Lower leg skin (tissue), 4 donors: ENCODE results near the gene SIMC1. TPM values are rescaled to one million over a fixed set of nuclear protein-coding genes. Genes with fewer than 3 reads are reported as not detected.

Experiments
- DNase-seq, 2 donors: peaks; one replicate each; pipeline ENCODE4 v3.0.0-alpha.2; 2019; ENCODE audit warnings: low spot score in 2 of 2
- H3K4me3 ChIP-seq: fragments of 200-600 bp; sonication (generic); 2 replicates; pipeline ENCODE4 v1.5.1; 2017; ENCODE audit warnings: mild to moderate bottlenecking, low read depth; ENCODE audit not compliant: poor library complexity, severe bottlenecking
- CTCF ChIP-seq, 3 donors: fragments of 450-650 bp; IDR thresholded peaks; one replicate each; pipeline ENCODE4 v1.5.1; 2016; ENCODE audit warnings: antibody characterized with exemption in 3 of 3, mild to moderate bottlenecking in 3 of 3, moderate library complexity in 2 of 3
- POLR2A ChIP-seq, 2 donors: fragments of 450-650 bp; IDR thresholded peaks; one replicate each; pipeline ENCODE4 v1.6.1; 2016 to 2017; ENCODE audit warnings: antibody characterized with exemption in 2 of 2, mild to moderate bottlenecking in 1 of 2, moderate library complexity in 1 of 2
- WGBS, 2 donors: methylation state at CpG; one replicate each; pipeline ENCODE4 v1.1.5; 2018; 5-methylcytosine and 5-hydroxymethylcytosine counted together
- intact Hi-C: fragments of 100-400 bp; cut with DNase I; formaldehyde crosslinking; loops from one replicate; pipeline ENCODE4 v1.15.0; 2023; ENCODE audit warnings: low total_unique reads
- microRNA counts, 2 donors: library from miRNA; unstranded; fragments of <30 nt; microRNA quantifications; one replicate each; lab custom pipeline; 2016
- microRNA-seq, 2 donors: library from miRNA; unstranded; fragments of <30 nt; microRNA quantifications; one replicate each; pipeline ENCODE4, GENCODE V29; 2016; ENCODE audit warnings: borderline replicate concordance in 2 of 2, borderline number of aligned reads in 1 of 2
- total RNA-seq, 4 donors: library from RNA; depleted of rRNA; stranded (reverse); fragments of >200 nt; gene quantifications; one replicate each; pipeline ENCODE4 v1.1.0, GENCODE V29; 2016

The SIMC1 gene
- total RNA-seq, 4 donors from 2014 or later = 7.5 to 14.9 (median 11.0) TPM

- no peak overlapping the region for H3K4me3 ChIP-seq
- WGBS, 2 donors = 84 to 91% methylated on average over 11 of the region's 11 CpGs
- intact Hi-C loops = no loop called here
- DNase-seq = no peak
- TF ChIP-seq POLR2A (IDR thresholded peaks at IDR 0.05) = no peak
- no peak for TF ChIP-seq CTCF (IDR thresholded peaks at IDR 0.05)
Measured at GRCh38 chr5:176394881-176395675, 156.9 kb downstream of the SIMC1 start.

MicroRNAs within 50 kb of the gene (microRNA counts, 767-probe panel; counts per million panel counts)
- microRNA hsa-miR-1271-5p (lab: Ali Mortazavi, UCI) = 0 to 358 counts per million in 2 donors

Small RNAs within 50 kb of the gene (microRNA-seq; reads per million reads assigned to microRNA genes)
- 2.8 to 3.4 reads per million in 2 donors for gene MIR1271

Other genes with a start within 250 kb of the SIMC1 start
- 10 to 100 TPM; 58.0 to 89.4 (median 73.4) TPM for gene KIAA1191, start 123.3 kb downstream of the SIMC1 start, total RNA-seq
- 10 to 100 TPM in 2 of 4 donors, 1 to 10 TPM in 2; 6.1 to 13.5 (median 8.8) TPM for gene ARL10, start 127.1 kb downstream of the SIMC1 start, total RNA-seq
- gene NOP16, start 150.2 kb downstream of the SIMC1 start, total RNA-seq = 10 to 100 TPM; 11.5 to 22.5 (median 12.1) TPM
- 100 to 1,000 TPM; 110 to 153 (median 130) TPM for gene HIGD2A, start 150.3 kb downstream of the SIMC1 start, total RNA-seq
- gene CLTB, start 178.1 kb downstream of the SIMC1 start, total RNA-seq = 100 to 1,000 TPM; 707 to 959 (median 743) TPM
- 10 to 100 TPM; 32.6 to 35.8 (median 33.7) TPM for gene FAF2, start 210.0 kb downstream of the SIMC1 start, total RNA-seq